Measurements from ENCODE around the gene SYTL2. TPM values are rescaled to one million over a fixed set of nuclear protein-coding genes. Genes with fewer than 3 reads are reported as not detected.

The SYTL2 gene
- total RNA-seq, 1 experiment from 2014 or later: 132 TPM

GRCh38 chr11:85787809-85788760 is 22.9 kb downstream of the SYTL2 start:
- no peaks in the 10 kb centered on the region for H3K36me3 ChIP-seq (ENCODE audit: control insufficient read depth, insufficient read depth, low read length)
- TF ChIP-seq CTCF (IDR thresholded peaks at IDR 0.05): no peak
- TF ChIP-seq SIN3A (IDR thresholded peaks at IDR 0.05; ENCODE audit: borderline replicate concordance, insufficient read depth, low read depth, low read length): no peak
- no peak for TF ChIP-seq REST (IDR thresholded peaks at IDR 0.05; ENCODE audit: insufficient read depth in 1 of 2, low read depth in 2 of 2, low read length in 1 of 2)
- no peak for TF ChIP-seq POLR2AphosphoS5 (IDR thresholded peaks at IDR 0.05; ENCODE audit: low read depth, low read length)
- TF ChIP-seq TCF7L2 (IDR thresholded peaks at IDR 0.05; ENCODE audit: low read depth, low read length): no peak
- peak overlapping the region; percentile 55 for H3K27ac ChIP-seq (ENCODE audit: low read length)
- H3K27me3 ChIP-seq (ENCODE audit: control insufficient read depth, insufficient read depth, low read length): no peaks in the 10 kb centered on the region
- no TSS peak for BruUV-seq (replicated peaks)
- CTCF ChIA-PET: no interaction called here
- POLR2A ChIA-PET: no interaction called here
- DNase-seq (ENCODE audit: low read depth, low spot score) (peak; percentile 83), ATAC-seq (peak; percentile 86)
- H3K4me1 ChIP-seq (ENCODE audit: control insufficient read depth, insufficient read depth, low read length): peaks cover 41% of the 10 kb centered on the region
- in situ Hi-C loops (cut with HindIII; ENCODE audit: low pct_unique_long_range_greater_than_20kb, low sequenced_read_pairs) (no loop called here), intact Hi-C loops (cut with micrococcal nuclease; ENCODE audit: unreplicated experiment) (no loop called here)
- H3K4me3 ChIP-seq (ENCODE audit: low read depth in 2 of 2, low read length in 2 of 2): no peak overlapping the region
- H3K9me3 ChIP-seq (ENCODE audit: control insufficient read depth, insufficient read depth, low read depth, low read length): no peaks in the 10 kb centered on the region

GRCh38 chr11:85787168-85787567 is 23.8 kb downstream of the SYTL2 start:
- no peak for DNase-seq (ENCODE audit: low read depth, low spot score)
- no peaks in the 10 kb centered on the region for H3K27me3 ChIP-seq (ENCODE audit: control insufficient read depth, insufficient read depth, low read length)
- ChIA-PET CTCF (no interaction called here), POLR2A (no interaction called here)
- no peaks in the 10 kb centered on the region for H3K36me3 ChIP-seq (ENCODE audit: control insufficient read depth, insufficient read depth, low read length)
- peak overlapping the region; percentile 55 for H3K27ac ChIP-seq (ENCODE audit: low read length)
- no peak for ATAC-seq
- H3K4me3 ChIP-seq (ENCODE audit: low read depth in 2 of 2, low read length in 2 of 2): no peak overlapping the region
- BruUV-seq (replicated peaks): TSS peak; percentile 5
- no peaks in the 10 kb centered on the region for H3K9me3 ChIP-seq (ENCODE audit: control insufficient read depth, insufficient read depth, low read depth, low read length)
- TF ChIP-seq TCF7L2 (IDR thresholded peaks at IDR 0.05; ENCODE audit: low read depth, low read length): no peak
- no peak for TF ChIP-seq SIN3A (IDR thresholded peaks at IDR 0.05; ENCODE audit: borderline replicate concordance, insufficient read depth, low read depth, low read length)
- TF ChIP-seq REST (IDR thresholded peaks at IDR 0.05; ENCODE audit: insufficient read depth in 1 of 2, low read depth in 2 of 2, low read length in 1 of 2): no peak
- TF ChIP-seq CTCF (IDR thresholded peaks at IDR 0.05): no peak
- TF ChIP-seq POLR2AphosphoS5 (IDR thresholded peaks at IDR 0.05; ENCODE audit: low read depth, low read length): no peak
- in situ Hi-C loops (cut with HindIII; ENCODE audit: low pct_unique_long_range_greater_than_20kb, low sequenced_read_pairs) (no loop called here), intact Hi-C loops (cut with micrococcal nuclease; ENCODE audit: unreplicated experiment) (no loop called here)
- peaks cover 41% of the 10 kb centered on the region for H3K4me1 ChIP-seq (ENCODE audit: control insufficient read depth, insufficient read depth, low read length)

Measured in Panc1 (cell line).